Smooth muscle cell (in vitro differentiated cells): ENCODE results near the gene MAD1L1. TPM values are rescaled to one million over a fixed set of nuclear protein-coding genes. Genes with fewer than 3 reads are reported as not detected.

Experiments
- DNase-seq: peaks from one replicate; lab custom pipeline; 2025; ENCODE audit not compliant: unreplicated experiment; lab: John Stamatoyannopoulos, UW
- H2AFZ ChIP-seq: fragments of 200-600 bp; sonication (generic); 2 replicates; pipeline ENCODE4 v1.6.0; 2016; ENCODE audit warnings: antibody characterized with exemption, low read depth, mild to moderate bottlenecking
- H3F3A ChIP-seq: fragments of 200-600 bp; sonication (generic); 2 replicates; pipeline ENCODE4 v1.6.0; 2017; ENCODE audit warnings: antibody characterized with exemption, low read depth
- H3K27ac ChIP-seq: fragments of 200-600 bp; sonication (generic); 2 replicates; pipeline ENCODE4 v1.5.1; 2016; ENCODE audit warnings: low read depth, mild to moderate bottlenecking
- H3K27me3 ChIP-seq: fragments of 200-600 bp; sonication (generic); 2 replicates; pipeline ENCODE4 v1.6.1; 2016; ENCODE audit warnings: low read depth, mild to moderate bottlenecking
- H3K36me3 ChIP-seq: fragments of 200-600 bp; sonication (generic); 2 replicates; pipeline ENCODE4 v1.5.1; 2016; ENCODE audit warnings: low read depth
- H3K4me1 ChIP-seq: fragments of 200-600 bp; sonication (generic); 2 replicates; pipeline ENCODE4 v1.5.1; 2016; ENCODE audit warnings: low read depth
- H3K4me2 ChIP-seq: fragments of 200-600 bp; sonication (generic); 2 replicates; pipeline ENCODE4 v1.6.0; 2016; ENCODE audit warnings: mild to moderate bottlenecking
- H3K4me3 ChIP-seq: fragments of 200-600 bp; sonication (generic); 2 replicates; pipeline ENCODE4 v1.5.1; 2016; ENCODE audit warnings: mild to moderate bottlenecking
- H3K79me2 ChIP-seq: fragments of 200-600 bp; sonication (generic); 2 replicates; pipeline ENCODE4 v1.6.0; 2016; ENCODE audit warnings: low read depth, mild to moderate bottlenecking
- H3K9ac ChIP-seq: fragments of 200-600 bp; sonication (generic); 2 replicates; pipeline ENCODE4 v1.6.0; 2016; ENCODE audit warnings: low read depth
- H3K9me3 ChIP-seq: fragments of 200-600 bp; sonication (generic); replicated peaks from 2 replicates; pipeline ENCODE4 v1.5.1; 2016; ENCODE audit warnings: low read depth
- H4K20me1 ChIP-seq: fragments of 200-600 bp; sonication (generic); 2 replicates; pipeline ENCODE4 v1.6.0; 2016; ENCODE audit warnings: low read depth
- CTCF ChIP-seq: fragments of 200-600 bp; sonication (generic); IDR thresholded peaks from 2 replicates; pipeline ENCODE4 v1.5.1; 2017; ENCODE audit warnings: borderline replicate concordance, mild to moderate bottlenecking, antibody characterized with exemption; ENCODE audit not compliant: insufficient read depth, poor library complexity, severe bottlenecking
- WGBS: methylation state at CpG from one replicate; pipeline ENCODE4 v1.1.7; 2016; ENCODE audit warnings: low lambda C conversion rate; 5-methylcytosine and 5-hydroxymethylcytosine counted together
- polyA plus RNA-seq: library from polyadenylated mRNA; unstranded; fragments of >200 nt; fragmentation: Nextera tagmentation; extraction: Ambion mirVana; gene quantifications from 2 replicates; pipeline ENCODE4 v1.2.1, GENCODE V29; 2016
- total RNA-seq: library from RNA; depleted of rRNA; stranded (reverse); fragments of >200 nt; gene quantifications from 2 replicates; pipeline ENCODE4 v1.2.3, GENCODE V29; 2014

The MAD1L1 gene
- total and polyA plus RNA-seq, 2 experiments from 2014 or later: 33.4 to 60.7 TPM

DNA sequence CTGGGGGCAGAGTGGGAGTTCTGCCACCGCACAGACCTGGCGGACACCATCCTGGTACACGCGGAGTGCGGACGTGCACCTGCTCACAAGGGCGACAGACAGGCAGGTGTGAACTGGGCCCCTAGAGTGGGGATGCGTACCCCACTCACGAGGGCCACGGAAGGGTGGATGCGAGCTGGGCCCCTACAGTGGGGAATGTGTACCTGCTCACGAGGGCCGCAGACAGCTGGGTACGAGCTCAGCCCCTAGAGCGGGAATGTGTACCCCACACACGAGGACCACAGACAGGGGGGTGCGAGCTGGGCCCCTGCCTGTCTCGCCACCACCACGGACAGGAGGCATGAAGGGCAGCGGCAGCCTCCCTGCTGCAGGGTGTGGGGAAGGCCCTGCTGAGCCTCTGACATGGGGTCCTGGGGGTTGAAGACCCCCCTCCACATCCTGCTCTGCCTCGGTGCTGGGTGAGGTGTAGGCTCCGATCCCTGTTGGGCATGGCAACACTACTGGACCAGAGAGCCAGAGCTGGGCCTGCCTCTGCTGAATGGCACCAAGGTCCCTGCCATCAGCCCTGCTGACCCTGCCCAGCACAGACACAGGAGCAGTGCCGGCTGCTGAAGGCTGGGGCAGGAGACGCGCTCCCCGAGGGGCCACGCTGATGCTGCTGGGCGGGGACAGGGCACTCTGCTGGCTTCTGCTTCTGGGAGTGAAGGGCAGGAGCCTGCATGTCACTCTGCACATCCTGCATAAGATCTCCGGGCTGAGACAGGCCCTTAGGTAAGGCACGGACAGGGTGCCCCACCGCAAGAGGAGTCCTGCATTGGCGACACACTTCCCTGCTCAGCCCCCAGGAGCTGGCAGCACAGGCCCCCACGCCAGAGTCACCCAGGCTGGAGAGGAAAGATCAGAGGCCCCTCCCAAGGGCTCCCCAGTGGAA is 259.2 kb downstream of the MAD1L1 start:
- Histone ChIP-seq H3K79me2 (no peaks in the 10 kb centered on the region), H3K4me3 (no peak overlapping the region), H3K36me3 (no peaks in the 10 kb centered on the region), H3K4me1 (no peaks in the 10 kb centered on the region), H4K20me1 (no peaks in the 10 kb centered on the region), H3K4me2 (no peak overlapping the region), H3K27me3 (no peaks in the 10 kb centered on the region), H3F3A (no peaks in the 10 kb centered on the region), H2AFZ (no peak overlapping the region), H3K9me3 (no peaks in the 10 kb centered on the region), H3K9ac (no peak overlapping the region), H3K27ac (no peak overlapping the region)
- WGBS: 96% methylated on average over 32 of the region's 33 CpGs
- TF ChIP-seq CTCF: no peak
- DNase-seq: no peak

- no peak overlapping the region for H3K4me2 ChIP-seq
- no peaks in the 10 kb centered on the region for H3K9me3 ChIP-seq
- no peaks in the 10 kb centered on the region for H3K4me1 ChIP-seq
- no peaks in the 10 kb centered on the region for H4K20me1 ChIP-seq
- no peaks in the 10 kb centered on the region for H3K27me3 ChIP-seq
- no peaks in the 10 kb centered on the region for H3F3A ChIP-seq
- no peak for TF ChIP-seq CTCF
- WGBS: 83% methylated on average over 9 of the region's 9 CpGs
- DNase-seq: no peak
- no peak overlapping the region for H3K9ac ChIP-seq
- no peaks in the 10 kb centered on the region for H3K36me3 ChIP-seq
- H2AFZ ChIP-seq: no peak overlapping the region
- no peak overlapping the region for H3K27ac ChIP-seq
- no peaks in the 10 kb centered on the region for H3K79me2 ChIP-seq
- H3K4me3 ChIP-seq: no peak overlapping the region
These were observed 260.0 kb downstream of the MAD1L1 start for GRCh38 chr7:1972744-1973143.

GRCh38 chr7:1971946-1972654 is 260.6 kb downstream of the MAD1L1 start:
- no peak overlapping the region for H3K9ac ChIP-seq
- no peaks in the 10 kb centered on the region for H3K79me2 ChIP-seq
- H3K27ac ChIP-seq: no peak overlapping the region
- H3K4me1 ChIP-seq: no peaks in the 10 kb centered on the region
- no peak for DNase-seq
- H2AFZ ChIP-seq: no peak overlapping the region
- H4K20me1 ChIP-seq: no peaks in the 10 kb centered on the region
- H3K4me3 ChIP-seq: no peak overlapping the region
- no peak for TF ChIP-seq CTCF
- WGBS: 94% methylated on average over 15 of the region's 15 CpGs
- H3K4me2 ChIP-seq: no peak overlapping the region
- no peaks in the 10 kb centered on the region for H3F3A ChIP-seq
- H3K27me3 ChIP-seq: no peaks in the 10 kb centered on the region
- no peaks in the 10 kb centered on the region for H3K36me3 ChIP-seq
- H3K9me3 ChIP-seq: no peaks in the 10 kb centered on the region
